HCT116 (cell line): Measurements from ENCODE around the gene CISD3. TPM values are rescaled to one million over a fixed set of nuclear protein-coding genes. Genes with fewer than 3 reads are reported as not detected.

ENCODE experiments used
- ATAC-seq: fragments of 200-7000 bp; cut with Tn5 transposase; 2 replicates; pipeline ENCODE4 v1.9.1; 2020; ENCODE audit warnings: mild to moderate bottlenecking, moderate library complexity
- BruUV-seq: library from RNA; stranded (reverse); fragments of 400-500 nt; replicated peaks from 2 replicates; lab custom pipeline; 2021; lab: Mats Ljungman, UMichigan
- CTCF ChIA-PET: fragments of 300-600 bp; sonication (Branson Sonifier 250); formaldehyde crosslinking; loops from one replicate; lab custom pipeline; 2021; ENCODE audit warnings: antibody characterized with exemption; lab: Charles Lee
- POLR2A ChIA-PET: fragments of 300-600, 350-600 bp; sonication (Branson Sonifier 250); formaldehyde crosslinking; loops from one replicate; lab custom pipeline; 2021; ENCODE audit warnings: antibody characterized with exemption; lab: Charles Lee
- RAD21 ChIA-PET, 2 experiments: fragments of 300-600 bp; sonication (Branson Sonifier 250); formaldehyde crosslinking; loops; one replicate each; lab custom pipeline; 2023; ENCODE audit warnings: low total read pairs in 2 of 2; ENCODE audit not compliant: uncharacterized antibody in 2 of 2, unreplicated experiment in 2 of 2, low non-redundant PET in 1 of 2; lab: Charles Lee
- DNase-seq: peaks from one replicate; pipeline ENCODE4 v3.0.0-alpha.2; 2010; ENCODE audit warnings: low read depth, low spot score
- H2AFZ ChIP-seq: fragments of 200-600 bp; shearing (Covaris generic), sonication (generic); 2 replicates; pipeline ENCODE4 v1.6.1; 2017; ENCODE audit warnings: low read depth, mixed run types, mixed read lengths, antibody characterized with exemption, low read length; ENCODE audit not compliant: poor library complexity, severe bottlenecking
- H3K27ac ChIP-seq: 2 replicates; pipeline ENCODE4 v1.5.1; 2012; ENCODE audit warnings: low read depth, low read length
- H3K27me3 ChIP-seq: fragments of 200-600 bp; sonication (generic); 2 replicates; pipeline ENCODE4 v1.6.1; 2016; ENCODE audit warnings: mixed run types, low read length, mixed read lengths; ENCODE audit not compliant: insufficient read depth
- H3K36me3 ChIP-seq, 2 experiments: fragments of 200-500 bp in 1 of 2; fragments of 200-600 bp in 1 of 2; sonication (Bioruptor generic) in 1 of 2; sonication (generic) in 1 of 2; 2 replicates each; pipeline versions ENCODE4 v1.5.1 to v1.6.1; 2014 to 2016; ENCODE audit warnings: low read length in 2 of 2, inconsistent platforms in 1 of 2, mixed read lengths in 1 of 2, mixed run types in 1 of 2; ENCODE audit not compliant: insufficient read depth in 2 of 2, control insufficient read depth in 1 of 2
- H3K4me1 ChIP-seq, 2 experiments: fragments of 200-600 bp in 1 of 2; sonication (generic) in 1 of 2; 2 replicates each; pipeline versions ENCODE4 v1.5.1 to v1.6.1; 2012 to 2017; ENCODE audit warnings: low read length in 2 of 2, inconsistent platforms in 1 of 2, mild to moderate bottlenecking in 1 of 2, mixed read lengths in 1 of 2, mixed run types in 1 of 2, moderate library complexity in 1 of 2; ENCODE audit not compliant: insufficient read depth in 2 of 2, control insufficient read depth in 1 of 2
- H3K4me2 ChIP-seq: fragments of 200-600 bp; sonication (generic); 2 replicates; pipeline ENCODE4 v1.6.1; 2017; ENCODE audit warnings: mixed run types, low read length, mixed read lengths
- H3K4me3 ChIP-seq, 2 experiments: fragments of 200-600 bp in 1 of 2; sonication (generic) in 1 of 2; replicated peaks in 1 of 2; 2 replicates each; pipeline ENCODE4 v1.5.1; 2011 to 2016; ENCODE audit warnings: low read length in 2 of 2, control low read depth in 1 of 2, low read depth in 1 of 2, mild to moderate bottlenecking in 1 of 2, mixed read lengths in 1 of 2, mixed run types in 1 of 2
- H3K79me2 ChIP-seq: fragments of 200-600 bp; sonication (generic); 2 replicates; pipeline ENCODE4 v1.6.1; 2017; ENCODE audit warnings: mild to moderate bottlenecking, mixed run types, low read length, moderate library complexity, mixed read lengths; ENCODE audit not compliant: insufficient read depth
- H3K9ac ChIP-seq: fragments of 200-600 bp; sonication (generic); 2 replicates; pipeline ENCODE4 v1.6.1; 2016; ENCODE audit warnings: low read length, mixed read lengths
- H3K9me2 ChIP-seq: fragments of 200-600 bp; sonication (generic), shearing (Covaris generic); 2 replicates; pipeline ENCODE4 v1.6.1; 2017; ENCODE audit warnings: mixed run types, mild to moderate bottlenecking, moderate library complexity; ENCODE audit not compliant: insufficient read depth
- H3K9me3 ChIP-seq, 2 experiments: fragments of 200-500 bp in 1 of 2; fragments of 200-600 bp in 1 of 2; sonication (Bioruptor generic) in 1 of 2; sonication (generic) in 1 of 2; 2 replicates each; pipeline ENCODE4 v1.6.1; 2014 to 2017; ENCODE audit warnings: low read length in 2 of 2, mixed read lengths in 2 of 2, inconsistent platforms in 1 of 2, low read depth in 1 of 2, mild to moderate bottlenecking in 1 of 2, mixed run types in 1 of 2, moderate library complexity in 1 of 2; ENCODE audit not compliant: control insufficient read depth in 1 of 2, insufficient read depth in 1 of 2
- H4K20me1 ChIP-seq: fragments of 200-600 bp; sonication (generic), shearing (Covaris generic); 2 replicates; pipeline ENCODE4 v1.6.1; 2017; ENCODE audit warnings: mixed run types, mild to moderate bottlenecking, moderate library complexity; ENCODE audit not compliant: insufficient read depth
- CTCF ChIP-seq, 3 experiments: fragments of 200-600 bp in 1 of 3; sonication (generic) in 1 of 3; IDR thresholded peaks in 2 of 3; conservative IDR thresholded peaks in 1 of 3; 2 replicates each; pipeline ENCODE4 v1.5.1; 2012 to 2017; ENCODE audit warnings: low read depth in 2 of 3, low read length in 2 of 3, antibody characterized with exemption in 1 of 3, borderline replicate concordance in 1 of 3, control low read depth in 1 of 3, mild to moderate bottlenecking in 1 of 3, mixed read lengths in 1 of 3, mixed run types in 1 of 3, moderate library complexity in 1 of 3; ENCODE audit not compliant: insufficient read depth in 1 of 3
- EGR1 ChIP-seq: IDR thresholded peaks from 2 replicates; pipeline ENCODE4 v1.6.1; 2012; ENCODE audit warnings: low read depth
- ELF1 ChIP-seq: IDR thresholded peaks from 2 replicates; pipeline ENCODE4 v1.6.1; 2012; ENCODE audit warnings: low read depth, borderline replicate concordance
- EZH2 ChIP-seq: fragments of 200-600 bp; sonication (generic); IDR thresholded peaks from 2 replicates; pipeline ENCODE4 v1.6.1; 2017; ENCODE audit warnings: antibody characterized with exemption, mixed run types
- EZH2phosphoT487 ChIP-seq: fragments of 200-600 bp; IDR thresholded peaks from 2 replicates; pipeline ENCODE4 v1.6.1; 2018; ENCODE audit warnings: antibody characterized with exemption, borderline replicate concordance
- FOSL1 ChIP-seq: IDR thresholded peaks from 2 replicates; pipeline ENCODE4 v1.6.1; 2012; ENCODE audit warnings: low read depth
- RAD21 ChIP-seq: IDR thresholded peaks from 2 replicates; pipeline ENCODE4 v1.6.1; 2012; ENCODE audit warnings: low read depth, mild to moderate bottlenecking
- SIN3A ChIP-seq: IDR thresholded peaks from 2 replicates; pipeline ENCODE4 v1.6.1; 2012; ENCODE audit warnings: low read depth
- SRF ChIP-seq: IDR thresholded peaks from 2 replicates; pipeline ENCODE4 v1.6.1; 2012; ENCODE audit warnings: low read depth
- TCF7L2 ChIP-seq: IDR thresholded peaks from 2 replicates; pipeline ENCODE4 v1.7.0; 2011; ENCODE audit warnings: borderline replicate concordance, inconsistent platforms; ENCODE audit not compliant: insufficient read depth, insufficient read length; ENCODE audit errors: extremely low read depth
- ZFX ChIP-seq: fragments of 450-650 bp; IDR thresholded peaks from 2 replicates; pipeline ENCODE4 v1.6.1; 2017
- ZNF274 ChIP-seq: fragments of 200-500 bp; sonication (Bioruptor generic); IDR thresholded peaks from 2 replicates; pipeline ENCODE4 v1.6.1; 2014; ENCODE audit warnings: mild to moderate bottlenecking, low read depth, low read length, inconsistent platforms
- intact Hi-C: fragments of 100-400 bp; cut with micrococcal nuclease; formaldehyde crosslinking; loops from 2 replicates; pipeline ENCODE4 v1.10.0; 2022
- total RNA-seq: library from RNA; stranded (reverse); gene quantifications from one replicate; pipeline ENCODE4 v1.2.1, GENCODE V29; 2021; ENCODE audit not compliant: unreplicated experiment
- TF ChIP-seq, protein P1 (sequence below): IDR thresholded peaks from 2 replicates; pipeline ENCODE4 v1.6.1; 2012
- TF ChIP-seq, protein P2 (sequence below): IDR thresholded peaks from 2 replicates; pipeline ENCODE4 v1.6.1; 2011; ENCODE audit warnings: mild to moderate bottlenecking, low read length, moderate library complexity; ENCODE audit not compliant: insufficient replicate concordance; ENCODE audit errors: extremely low read depth

The CISD3 gene
- total RNA-seq, 1 experiment from 2014 or later: 50.2 TPM

DNA sequence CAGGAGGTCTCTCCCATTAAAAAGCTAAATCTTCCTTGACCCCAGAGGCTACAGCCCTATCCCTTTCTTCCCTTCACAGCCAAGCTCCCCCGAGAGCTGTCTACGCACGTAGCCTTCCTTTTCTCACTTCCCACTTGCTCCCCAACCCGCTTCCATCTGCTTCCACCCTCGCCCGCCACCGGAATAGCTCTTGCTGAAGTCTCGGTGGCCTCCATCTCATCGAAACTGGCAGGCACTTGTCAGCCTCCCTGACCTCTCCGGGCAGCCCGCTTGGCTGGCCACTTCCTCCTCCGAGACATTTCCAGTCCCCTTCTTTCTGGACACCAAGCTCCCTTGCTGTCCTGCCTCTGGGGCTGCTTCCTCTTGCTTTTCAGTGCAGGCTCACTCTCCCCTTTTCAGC, 44.6 kb upstream of the CISD3 start:
- no peaks in the 10 kb centered on the region for H3K27me3 ChIP-seq
- peaks cover 0 to 4% of the 10 kb centered on the region in 2 experiments; a peak in 1 of 4 replicates for H3K4me1 ChIP-seq
- no peaks in the 10 kb centered on the region for H4K20me1 ChIP-seq
- ATAC-seq (no peak), DNase-seq (no peak)
- no TSS peak for BruUV-seq
- no peak overlapping the region for H3K4me2 ChIP-seq
- no peak for TF ChIP-seq ZFX
- TF ChIP-seq EZH2phosphoT487: no peak
- TF ChIP-seq ELF1: no peak
- TF ChIP-seq SIN3A: no peak
- TF ChIP-seq, protein P1, sequence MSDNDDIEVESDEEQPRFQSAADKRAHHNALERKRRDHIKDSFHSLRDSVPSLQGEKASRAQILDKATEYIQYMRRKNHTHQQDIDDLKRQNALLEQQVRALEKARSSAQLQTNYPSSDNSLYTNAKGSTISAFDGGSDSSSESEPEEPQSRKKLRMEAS: no peak
- TF ChIP-seq ZNF274: no peak
- TF ChIP-seq EZH2: no peak
- no peak for TF ChIP-seq SRF
- no peak for TF ChIP-seq FOSL1
- TF ChIP-seq, protein P2, sequence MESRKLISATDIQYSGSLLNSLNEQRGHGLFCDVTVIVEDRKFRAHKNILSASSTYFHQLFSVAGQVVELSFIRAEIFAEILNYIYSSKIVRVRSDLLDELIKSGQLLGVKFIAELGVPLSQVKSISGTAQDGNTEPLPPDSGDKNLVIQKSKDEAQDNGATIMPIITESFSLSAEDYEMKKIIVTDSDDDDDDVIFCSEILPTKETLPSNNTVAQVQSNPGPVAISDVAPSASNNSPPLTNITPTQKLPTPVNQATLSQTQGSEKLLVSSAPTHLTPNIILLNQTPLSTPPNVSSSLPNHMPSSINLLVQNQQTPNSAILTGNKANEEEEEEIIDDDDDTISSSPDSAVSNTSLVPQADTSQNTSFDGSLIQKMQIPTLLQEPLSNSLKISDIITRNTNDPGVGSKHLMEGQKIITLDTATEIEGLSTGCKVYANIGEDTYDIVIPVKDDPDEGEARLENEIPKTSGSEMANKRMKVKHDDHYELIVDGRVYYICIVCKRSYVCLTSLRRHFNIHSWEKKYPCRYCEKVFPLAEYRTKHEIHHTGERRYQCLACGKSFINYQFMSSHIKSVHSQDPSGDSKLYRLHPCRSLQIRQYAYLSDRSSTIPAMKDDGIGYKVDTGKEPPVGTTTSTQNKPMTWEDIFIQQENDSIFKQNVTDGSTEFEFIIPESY: no peak
- TF ChIP-seq CTCF (IDR thresholded peaks at IDR 0.05 in 2 of 3, conservative IDR thresholded peaks at IDR 0.05 in 1 of 3; ENCODE audit: borderline replicate concordance in 1 of 3, insufficient read depth in 1 of 3, low read depth in 2 of 3, low read length in 2 of 3): no peak
- no peak for TF ChIP-seq TCF7L2
- TF ChIP-seq RAD21: no peak
- TF ChIP-seq EGR1: no peak
- intact Hi-C loops: no loop called here
- H3K9me2 ChIP-seq: no peaks in the 10 kb centered on the region
- no peak overlapping the region for H3K9ac ChIP-seq
- POLR2A ChIA-PET: no interaction called here
- H3K79me2 ChIP-seq: no peaks in the 10 kb centered on the region
- H3K36me3 ChIP-seq: no peaks in the 10 kb centered on the region
- CTCF ChIA-PET: no interaction called here
- no peak overlapping the region for H3K4me3 ChIP-seq
- no peak overlapping the region for H3K27ac ChIP-seq
- RAD21 ChIA-PET: no interaction called here
- H3K9me3 ChIP-seq: no peaks in the 10 kb centered on the region
- H2AFZ ChIP-seq: no peak overlapping the region
